ENCODE measurements around the gene MNDA. TPM values are rescaled to one million over a fixed set of nuclear protein-coding genes. Genes with fewer than 3 reads are reported as not detected.

MNDA gene
- total and polyA plus RNA-seq, 10 of the 15 experiments (the other 5 are each of a cell fraction or from before 2014, with no cell fraction given): 20.1 to 91.8 (median 38.0) TPM

DNA sequence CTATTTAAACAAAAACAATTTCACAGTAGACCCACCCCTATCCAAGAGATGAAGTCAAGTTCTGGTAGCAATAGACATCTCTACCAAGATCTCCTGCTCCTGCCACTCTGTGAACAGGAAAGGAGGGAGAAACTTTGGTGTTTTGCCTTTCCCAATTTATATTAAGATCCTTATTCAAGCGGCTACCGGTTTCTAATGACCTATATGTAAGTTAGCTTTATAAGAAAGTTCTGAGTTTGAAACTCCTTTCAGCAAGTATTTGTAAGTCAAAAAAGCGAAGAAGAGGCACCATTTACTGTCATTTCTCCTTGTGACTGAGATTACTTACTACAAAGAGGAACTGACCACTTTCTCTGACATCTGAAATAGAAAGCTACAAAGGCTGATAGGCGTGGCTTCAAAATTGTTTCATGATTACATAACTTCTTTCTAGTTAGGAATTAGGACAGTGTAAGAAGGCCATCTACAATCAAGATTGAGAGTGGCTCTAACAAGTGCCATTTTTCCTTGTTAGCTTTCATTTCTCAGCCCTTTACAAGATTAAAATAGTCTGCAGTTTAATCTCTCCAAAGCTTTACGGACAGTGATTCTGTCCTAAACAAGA lies at the start of gene MNDA (continued):
- TF ChIP-seq, protein P1, sequence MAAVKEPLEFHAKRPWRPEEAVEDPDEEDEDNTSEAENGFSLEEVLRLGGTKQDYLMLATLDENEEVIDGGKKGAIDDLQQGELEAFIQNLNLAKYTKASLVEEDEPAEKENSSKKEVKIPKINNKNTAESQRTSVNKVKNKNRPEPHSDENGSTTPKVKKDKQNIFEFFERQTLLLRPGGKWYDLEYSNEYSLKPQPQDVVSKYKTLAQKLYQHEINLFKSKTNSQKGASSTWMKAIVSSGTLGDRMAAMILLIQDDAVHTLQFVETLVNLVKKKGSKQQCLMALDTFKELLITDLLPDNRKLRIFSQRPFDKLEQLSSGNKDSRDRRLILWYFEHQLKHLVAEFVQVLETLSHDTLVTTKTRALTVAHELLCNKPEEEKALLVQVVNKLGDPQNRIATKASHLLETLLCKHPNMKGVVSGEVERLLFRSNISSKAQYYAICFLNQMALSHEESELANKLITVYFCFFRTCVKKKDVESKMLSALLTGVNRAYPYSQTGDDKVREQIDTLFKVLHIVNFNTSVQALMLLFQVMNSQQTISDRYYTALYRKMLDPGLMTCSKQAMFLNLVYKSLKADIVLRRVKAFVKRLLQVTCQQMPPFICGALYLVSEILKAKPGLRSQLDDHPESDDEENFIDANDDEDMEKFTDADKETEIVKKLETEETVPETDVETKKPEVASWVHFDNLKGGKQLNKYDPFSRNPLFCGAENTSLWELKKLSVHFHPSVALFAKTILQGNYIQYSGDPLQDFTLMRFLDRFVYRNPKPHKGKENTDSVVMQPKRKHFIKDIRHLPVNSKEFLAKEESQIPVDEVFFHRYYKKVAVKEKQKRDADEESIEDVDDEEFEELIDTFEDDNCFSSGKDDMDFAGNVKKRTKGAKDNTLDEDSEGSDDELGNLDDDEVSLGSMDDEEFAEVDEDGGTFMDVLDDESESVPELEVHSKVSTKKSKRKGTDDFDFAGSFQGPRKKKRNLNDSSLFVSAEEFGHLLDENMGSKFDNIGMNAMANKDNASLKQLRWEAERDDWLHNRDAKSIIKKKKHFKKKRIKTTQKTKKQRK (IDR thresholded peaks at IDR 0.05; ENCODE audit: low read depth, low read length): no peak
- no peak for TF ChIP-seq SP1 (IDR thresholded peaks at IDR 0.05; ENCODE audit: low read depth, low read length)
- TF ChIP-seq, protein P2, sequence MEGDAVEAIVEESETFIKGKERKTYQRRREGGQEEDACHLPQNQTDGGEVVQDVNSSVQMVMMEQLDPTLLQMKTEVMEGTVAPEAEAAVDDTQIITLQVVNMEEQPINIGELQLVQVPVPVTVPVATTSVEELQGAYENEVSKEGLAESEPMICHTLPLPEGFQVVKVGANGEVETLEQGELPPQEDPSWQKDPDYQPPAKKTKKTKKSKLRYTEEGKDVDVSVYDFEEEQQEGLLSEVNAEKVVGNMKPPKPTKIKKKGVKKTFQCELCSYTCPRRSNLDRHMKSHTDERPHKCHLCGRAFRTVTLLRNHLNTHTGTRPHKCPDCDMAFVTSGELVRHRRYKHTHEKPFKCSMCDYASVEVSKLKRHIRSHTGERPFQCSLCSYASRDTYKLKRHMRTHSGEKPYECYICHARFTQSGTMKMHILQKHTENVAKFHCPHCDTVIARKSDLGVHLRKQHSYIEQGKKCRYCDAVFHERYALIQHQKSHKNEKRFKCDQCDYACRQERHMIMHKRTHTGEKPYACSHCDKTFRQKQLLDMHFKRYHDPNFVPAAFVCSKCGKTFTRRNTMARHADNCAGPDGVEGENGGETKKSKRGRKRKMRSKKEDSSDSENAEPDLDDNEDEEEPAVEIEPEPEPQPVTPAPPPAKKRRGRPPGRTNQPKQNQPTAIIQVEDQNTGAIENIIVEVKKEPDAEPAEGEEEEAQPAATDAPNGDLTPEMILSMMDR (IDR thresholded peaks at IDR 0.05 in 2 of 3, conservative IDR thresholded peaks at IDR 0.05 in 1 of 3; ENCODE audit: control insufficient read depth in 2 of 3, extremely low read depth in 1 of 3, insufficient read depth in 1 of 3, low read depth in 3 of 3, low read length in 3 of 3): no peak
- peak in 1 of 2 experiments; percentile 30; a peak in 1 of 4 replicates for TF ChIP-seq BHLHE40 (IDR thresholded peaks at IDR 0.05; ENCODE audit: borderline replicate concordance in 1 of 2, low read depth in 2 of 2, low read length in 1 of 2)
- TF ChIP-seq, protein P3, sequence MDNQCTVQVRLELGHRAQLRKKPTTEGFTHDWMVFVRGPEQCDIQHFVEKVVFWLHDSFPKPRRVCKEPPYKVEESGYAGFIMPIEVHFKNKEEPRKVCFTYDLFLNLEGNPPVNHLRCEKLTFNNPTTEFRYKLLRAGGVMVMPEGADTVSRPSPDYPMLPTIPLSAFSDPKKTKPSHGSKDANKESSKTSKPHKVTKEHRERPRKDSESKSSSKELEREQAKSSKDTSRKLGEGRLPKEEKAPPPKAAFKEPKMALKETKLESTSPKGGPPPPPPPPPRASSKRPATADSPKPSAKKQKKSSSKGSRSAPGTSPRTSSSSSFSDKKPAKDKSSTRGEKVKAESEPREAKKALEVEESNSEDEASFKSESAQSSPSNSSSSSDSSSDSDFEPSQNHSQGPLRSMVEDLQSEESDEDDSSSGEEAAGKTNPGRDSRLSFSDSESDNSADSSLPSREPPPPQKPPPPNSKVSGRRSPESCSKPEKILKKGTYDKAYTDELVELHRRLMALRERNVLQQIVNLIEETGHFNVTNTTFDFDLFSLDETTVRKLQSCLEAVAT (IDR thresholded peaks at IDR 0.05): 0 out of 2 replicates have a peak, but pooled peaks have one; percentile 35
- no peak for TF ChIP-seq KAT2A (conservative IDR thresholded peaks at IDR 0.05; ENCODE audit: control insufficient read depth, low read depth, low read length)
- peak; percentile 31; the same call in 1 of the 2 replicates for TF ChIP-seq NFIC (IDR thresholded peaks at IDR 0.05; ENCODE audit: low read depth, low read length)
- 0 out of 2 replicates have a peak, but pooled peaks have one; percentile 36 for TF ChIP-seq SMARCA5 (IDR thresholded peaks at IDR 0.05)
- 0 out of 2 replicates have a peak, but pooled peaks have one; percentile 49 for TF ChIP-seq NBN (IDR thresholded peaks at IDR 0.05)
- TF ChIP-seq, protein P4, sequence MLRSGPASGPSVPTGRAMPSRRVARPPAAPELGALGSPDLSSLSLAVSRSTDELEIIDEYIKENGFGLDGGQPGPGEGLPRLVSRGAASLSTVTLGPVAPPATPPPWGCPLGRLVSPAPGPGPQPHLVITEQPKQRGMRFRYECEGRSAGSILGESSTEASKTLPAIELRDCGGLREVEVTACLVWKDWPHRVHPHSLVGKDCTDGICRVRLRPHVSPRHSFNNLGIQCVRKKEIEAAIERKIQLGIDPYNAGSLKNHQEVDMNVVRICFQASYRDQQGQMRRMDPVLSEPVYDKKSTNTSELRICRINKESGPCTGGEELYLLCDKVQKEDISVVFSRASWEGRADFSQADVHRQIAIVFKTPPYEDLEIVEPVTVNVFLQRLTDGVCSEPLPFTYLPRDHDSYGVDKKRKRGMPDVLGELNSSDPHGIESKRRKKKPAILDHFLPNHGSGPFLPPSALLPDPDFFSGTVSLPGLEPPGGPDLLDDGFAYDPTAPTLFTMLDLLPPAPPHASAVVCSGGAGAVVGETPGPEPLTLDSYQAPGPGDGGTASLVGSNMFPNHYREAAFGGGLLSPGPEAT (IDR thresholded peaks at IDR 0.05; ENCODE audit: low read depth): peak; percentile 25; the same call in 1 of the 2 replicates
- TF ChIP-seq MEF2A (IDR thresholded peaks at IDR 0.05; ENCODE audit: insufficient read depth, low read depth, low read length): peak; percentile 47; the same call in 1 of the 2 replicates
- TF ChIP-seq DPF2 (IDR thresholded peaks at IDR 0.05): 0 out of 2 replicates have a peak, but pooled peaks have one; percentile 7
- no peak for TF ChIP-seq NR2C1 (IDR thresholded peaks at IDR 0.05)
- TF ChIP-seq, protein P5, sequence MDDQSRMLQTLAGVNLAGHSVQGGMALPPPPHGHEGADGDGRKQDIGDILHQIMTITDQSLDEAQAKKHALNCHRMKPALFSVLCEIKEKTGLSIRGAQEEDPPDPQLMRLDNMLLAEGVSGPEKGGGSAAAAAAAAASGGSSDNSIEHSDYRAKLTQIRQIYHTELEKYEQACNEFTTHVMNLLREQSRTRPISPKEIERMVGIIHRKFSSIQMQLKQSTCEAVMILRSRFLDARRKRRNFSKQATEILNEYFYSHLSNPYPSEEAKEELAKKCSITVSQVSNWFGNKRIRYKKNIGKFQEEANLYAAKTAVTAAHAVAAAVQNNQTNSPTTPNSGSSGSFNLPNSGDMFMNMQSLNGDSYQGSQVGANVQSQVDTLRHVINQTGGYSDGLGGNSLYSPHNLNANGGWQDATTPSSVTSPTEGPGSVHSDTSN (IDR thresholded peaks at IDR 0.05; ENCODE audit: insufficient replicate concordance, low read depth, low read length): no peak
- TF ChIP-seq HDGF (IDR thresholded peaks at IDR 0.05): no peak
- TF ChIP-seq, protein P6, sequence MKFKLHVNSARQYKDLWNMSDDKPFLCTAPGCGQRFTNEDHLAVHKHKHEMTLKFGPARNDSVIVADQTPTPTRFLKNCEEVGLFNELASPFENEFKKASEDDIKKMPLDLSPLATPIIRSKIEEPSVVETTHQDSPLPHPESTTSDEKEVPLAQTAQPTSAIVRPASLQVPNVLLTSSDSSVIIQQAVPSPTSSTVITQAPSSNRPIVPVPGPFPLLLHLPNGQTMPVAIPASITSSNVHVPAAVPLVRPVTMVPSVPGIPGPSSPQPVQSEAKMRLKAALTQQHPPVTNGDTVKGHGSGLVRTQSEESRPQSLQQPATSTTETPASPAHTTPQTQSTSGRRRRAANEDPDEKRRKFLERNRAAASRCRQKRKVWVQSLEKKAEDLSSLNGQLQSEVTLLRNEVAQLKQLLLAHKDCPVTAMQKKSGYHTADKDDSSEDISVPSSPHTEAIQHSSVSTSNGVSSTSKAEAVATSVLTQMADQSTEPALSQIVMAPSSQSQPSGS (IDR thresholded peaks at IDR 0.05; ENCODE audit: low read length): peak; percentile 59; the same call in 1 of the 2 replicates
- no peak for TF ChIP-seq WRNIP1 (IDR thresholded peaks at IDR 0.05; ENCODE audit: borderline replicate concordance, low read depth, low read length)
- TF ChIP-seq MYC (IDR thresholded peaks at IDR 0.05; ENCODE audit: insufficient read depth, insufficient read length, insufficient replicate concordance, low read length, severe bottlenecking): no peak
